ENCODE measurements around the gene ADARB2.

- no peak for TF ChIP-seq CTCF (IDR thresholded peaks at IDR 0.05; ENCODE audit: low read depth, low read length, poor library complexity, severe bottlenecking)
- TF ChIP-seq EZH2phosphoT487 (IDR thresholded peaks at IDR 0.05; ENCODE audit: borderline replicate concordance, low read length), result no peak
Measured at GRCh38 chr10:1589257-1589656, 148.1 kb downstream of the ADARB2 start.

All from DOHH2 (cell line).